Right lobe of liver (tissue), 6 donors: Measurements from ENCODE around the gene ZFAND6. TPM values are rescaled to one million over a fixed set of nuclear protein-coding genes. Genes with fewer than 3 reads are reported as not detected.

Experiments
- ATAC-seq, 4 donors: fragments of 200-7000 bp; cut with Tn5 transposase; one replicate each; pipeline ENCODE4 v1.9.1; 2020; ENCODE audit warnings: mild to moderate bottlenecking in 4 of 4, moderate library complexity in 4 of 4
- DNase-seq, 3 donors: peaks; one replicate each; pipeline ENCODE4 v3.0.0-alpha.2; 2020
- H3K27ac ChIP-seq, 3 donors: fragments of 200-600 bp; one replicate each; pipeline ENCODE4 v1.8.0; 2022
- H3K27me3 ChIP-seq, 2 donors: fragments of 200-600 bp; one replicate each; pipeline ENCODE4 v1.8.0; 2022
- H3K36me3 ChIP-seq, 4 donors: fragments of 200-600 bp; sonication (generic) in 1 of 4; one replicate each; pipeline versions ENCODE4 v1.5.1 to v1.8.0; 2017 to 2022; ENCODE audit warnings: control low read depth in 1 of 4
- H3K4me1 ChIP-seq, 4 donors: fragments of 200-600 bp; sonication (generic) in 1 of 4; one replicate each; pipeline versions ENCODE4 v1.5.1 to v1.8.0; 2017 to 2022; ENCODE audit warnings: control low read depth in 1 of 4
- H3K4me3 ChIP-seq, 3 donors: fragments of 200-600 bp; one replicate each; pipeline ENCODE4 v1.8.0; 2022
- H3K9me3 ChIP-seq, 4 donors: fragments of 200-600 bp; sonication (generic) in 1 of 4; one replicate each; pipeline versions ENCODE4 v1.5.1 to v1.8.0; 2017 to 2022; ENCODE audit warnings: control low read depth in 1 of 4
- CTCF ChIP-seq, 4 donors: fragments of 200-600 bp in 3 of 4; fragments of 450-650 bp in 1 of 4; IDR thresholded peaks; one replicate each; pipeline versions ENCODE4 v1.5.1 to v1.8.0; 2016 to 2022; ENCODE audit warnings: antibody characterized with exemption in 4 of 4, mild to moderate bottlenecking in 2 of 4
- POLR2A ChIP-seq: fragments of 450-650 bp; IDR thresholded peaks from one replicate; pipeline ENCODE4 v1.6.1; 2017; ENCODE audit warnings: antibody characterized with exemption, mild to moderate bottlenecking
- WGBS: methylation state at CpG from one replicate; pipeline ENCODE4 v1.1.6; 2018; ENCODE audit warnings: low coverage, low lambda C conversion rate; ENCODE audit not compliant: insufficient coverage; ENCODE audit errors: missing lambda C conversion rate; 5-methylcytosine and 5-hydroxymethylcytosine counted together
- intact Hi-C, 2 donors: fragments of 100-400 bp; cut with DNase I; formaldehyde crosslinking; loops; one replicate each; pipeline versions ENCODE4 v1.11.2 to v1.14.1; 2022
- total RNA-seq, 6 experiments: library from RNA; depleted of rRNA in 2 of 6; stranded (reverse); fragments of >200 nt in 2 of 6; fragmentation: NEBNext Ultra II Directional in 3 of 6; extraction: Animal tissue kit (Norgen Biotek cat#: 25700) in 3 of 6; gene quantifications; one replicate each; pipeline versions ENCODE4 v1.1.0 to v1.2.4, GENCODE V29; 2016 to 2023
- donor health status: DM: no; HTN: yes; CAD: no.
- donor health status: DM: no; HTN: no; CAD: no.
- donor health status: DM: no; HTN: no; CAD: no.
- donor health status: DM: no; HTN: yes; CAD: no.
- donor health status: DM: no; HTN: yes; CAD: no.

ZFAND6 gene
- total RNA-seq, 6 experiments from 2014 or later, result 46.1 to 111 (median 48.9) TPM

GRCh38 chr15:80068578-80068977 lies 9.1 kb downstream of the ZFAND6 start:
- Histone ChIP-seq H3K4me1 (peaks cover 0 to 50% (median 15%) of the 10 kb centered on the region in 4 donors), H3K36me3 (no peaks in the 10 kb centered on the region), H3K27ac (no peak overlapping the region), H3K27me3 (no peaks in the 10 kb centered on the region), H3K4me3 (no peak overlapping the region), H3K9me3 (no peaks in the 10 kb centered on the region)
- ATAC-seq (no peak), DNase-seq (no peak)
- intact Hi-C loops, result loop anchor here (10.0 kb wide), 1 partner anchor 106 kb away; no protein-coding TSS in a partner anchor
- 55% methylated on average over 5 of the region's 11 CpGs for WGBS
- TF ChIP-seq POLR2A, result no peak
- TF ChIP-seq CTCF (IDR thresholded peaks at IDR 0.05), result no peak

GRCh38 chr15:80070840-80071239 lies 11.4 kb downstream of the ZFAND6 start:
- intact Hi-C loops, result no loop called here
- peak in 3 of 4 donors; percentile 4 to 34 (median 23) for ATAC-seq
- peak overlapping the region in 1 of 3 donors; percentile 17 for H3K4me3 ChIP-seq
- no peaks in the 10 kb centered on the region for H3K9me3 ChIP-seq
- TF ChIP-seq CTCF (IDR thresholded peaks at IDR 0.05), result no peak
- no peak for TF ChIP-seq POLR2A
- peak overlapping the region in 1 of 3 donors; percentile 48 for H3K27ac ChIP-seq
- DNase-seq, result no peak
- H3K4me1 ChIP-seq, result peaks cover 0 to 58% (median 18%) of the 10 kb centered on the region in 4 donors
- no peaks in the 10 kb centered on the region for H3K27me3 ChIP-seq
- no peaks in the 10 kb centered on the region for H3K36me3 ChIP-seq

- intact Hi-C loops, result no loop called here
- peaks cover 0 to 66% (median 22%) of the 10 kb centered on the region in 4 donors for H3K4me1 ChIP-seq
- TF ChIP-seq CTCF (IDR thresholded peaks at IDR 0.05), result no peak
- TF ChIP-seq POLR2A, result no peak
- H3K4me3 ChIP-seq, result peak overlapping the region in 2 of 3 donors; percentile 32 to 48
- no peaks in the 10 kb centered on the region for H3K9me3 ChIP-seq
- DNase-seq (no peak), ATAC-seq (peak; percentile 56 to 67 (median 60))
- no peaks in the 10 kb centered on the region for H3K36me3 ChIP-seq
- no peaks in the 10 kb centered on the region for H3K27me3 ChIP-seq
- H3K27ac ChIP-seq, result peak overlapping the region in 1 of 3 donors; percentile 48
Observed at GRCh38 chr15:80071652-80072051, 12.2 kb downstream of the ZFAND6 start.

GRCh38 chr15:80072285-80072994 lies 13.0 kb downstream of the ZFAND6 start:
- Histone ChIP-seq H3K27ac (peak overlapping the region in 2 of 3 donors; percentile 14 to 48), H3K4me1 (peaks cover 0 to 74% (median 24%) of the 10 kb centered on the region in 4 donors), H3K4me3 (peak overlapping the region; percentile 13 to 48 (median 32)), H3K36me3 (no peaks in the 10 kb centered on the region), H3K27me3 (no peaks in the 10 kb centered on the region), H3K9me3 (no peaks in the 10 kb centered on the region)
- intact Hi-C loops, result no loop called here
- TF ChIP-seq CTCF (IDR thresholded peaks at IDR 0.05) (no peak), POLR2A (peak; percentile 22)
- no peak for DNase-seq
- WGBS, result 0% methylated on average over 1 of the region's 1 CpG
- peak; percentile 92 to 97 (median 96) for ATAC-seq
